Peyer's patch (tissue), 4 donors: Measurements from ENCODE around the gene CHN2. TPM values are rescaled to one million over a fixed set of nuclear protein-coding genes. Genes with fewer than 3 reads are reported as not detected.
"Not testable (repeated sequence)": the region's sequence is repeated elsewhere in the genome, so short reads cannot be mapped to it uniquely, and the experiment has no call there.

Source experiments
- DNase-seq, 3 donors: peaks; one replicate each; pipeline ENCODE4 v3.0.0-alpha.2; 2017 to 2019
- H3K27ac ChIP-seq, 4 donors: fragments of 200-600 bp; sonication (generic); one replicate each; pipeline ENCODE4 v1.5.1; 2016 to 2019
- H3K27me3 ChIP-seq, 2 donors: fragments of 200-600 bp; sonication (generic); one replicate each; pipeline ENCODE4 v1.5.1; 2019
- H3K36me3 ChIP-seq, 3 donors: fragments of 200-600 bp; sonication (generic); one replicate each; pipeline ENCODE4 v1.5.1; 2016 to 2019
- H3K4me1 ChIP-seq, 4 donors: fragments of 200-600 bp; sonication (generic); one replicate each; pipeline ENCODE4 v1.5.1; 2016 to 2019
- H3K4me3 ChIP-seq, 4 donors: fragments of 200-600 bp; sonication (generic); 1 replicate in 3 of 4; 2 replicates in 1 of 4; pipeline ENCODE4 v1.5.1; 2016 to 2019; ENCODE audit warnings: mild to moderate bottlenecking in 1 of 4
- H3K9me3 ChIP-seq, 4 donors: fragments of 200-600 bp; sonication (generic); one replicate each; pipeline ENCODE4 v1.5.1; 2016 to 2019; ENCODE audit warnings: mild to moderate bottlenecking in 1 of 4
- POLR2A ChIP-seq, 2 donors: fragments of 450-650 bp; IDR thresholded peaks; one replicate each; pipeline ENCODE4 v1.5.1; 2017; ENCODE audit warnings: antibody characterized with exemption in 2 of 2, mild to moderate bottlenecking in 2 of 2, moderate library complexity in 2 of 2
- total RNA-seq, 4 donors: library from RNA; depleted of rRNA; stranded (reverse); fragments of >200 nt; gene quantifications; one replicate each; pipeline ENCODE4 v1.1.0, GENCODE V29; 2016
- TF ChIP-seq, protein P1 (sequence below), 6 experiments: fragments of 450-650 bp in 4 of 6; fragments of 200-600 bp in 2 of 6; sonication (generic) in 1 of 6; IDR thresholded peaks; one replicate each; pipeline ENCODE4 v1.5.1; 2017 to 2019; ENCODE audit warnings: antibody characterized with exemption in 6 of 6, mild to moderate bottlenecking in 3 of 6, moderate library complexity in 1 of 6

CHN2 gene
- total RNA-seq, 4 donors from 2014 or later, result 29.7 to 159 (median 120) TPM

DNA sequence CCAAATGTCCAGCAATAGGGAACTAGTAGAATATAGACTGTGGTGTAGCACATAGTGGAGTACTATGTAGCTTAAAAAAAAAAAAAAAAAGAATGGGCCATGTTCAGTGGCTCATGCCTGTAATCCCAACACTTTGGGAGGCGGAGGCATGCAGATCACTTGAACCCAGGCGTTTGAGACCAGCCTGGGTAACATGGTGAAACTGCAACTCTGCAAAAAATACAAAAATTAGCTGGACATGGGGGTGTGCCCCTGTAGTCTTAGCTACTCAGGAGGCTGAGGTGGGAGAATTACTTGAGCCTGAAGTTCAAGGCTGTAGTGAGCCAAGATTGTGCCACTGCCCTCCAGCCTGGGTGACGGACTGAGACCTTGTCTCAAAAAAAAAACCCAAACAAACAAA is 64.4 kb downstream of the CHN2 start:
- H3K4me3 ChIP-seq, result no peak overlapping the region
- H3K4me1 ChIP-seq, result peaks cover 0 to 19% (median 0%) of the 10 kb centered on the region in 4 donors
- H3K9me3 ChIP-seq, result no peaks in the 10 kb centered on the region
- peaks cover 0 to 4% (median 0%) of the 10 kb centered on the region in 3 donors for H3K36me3 ChIP-seq
- no peak overlapping the region for H3K27ac ChIP-seq
- DNase-seq, result no peak
- TF ChIP-seq, protein P1, sequence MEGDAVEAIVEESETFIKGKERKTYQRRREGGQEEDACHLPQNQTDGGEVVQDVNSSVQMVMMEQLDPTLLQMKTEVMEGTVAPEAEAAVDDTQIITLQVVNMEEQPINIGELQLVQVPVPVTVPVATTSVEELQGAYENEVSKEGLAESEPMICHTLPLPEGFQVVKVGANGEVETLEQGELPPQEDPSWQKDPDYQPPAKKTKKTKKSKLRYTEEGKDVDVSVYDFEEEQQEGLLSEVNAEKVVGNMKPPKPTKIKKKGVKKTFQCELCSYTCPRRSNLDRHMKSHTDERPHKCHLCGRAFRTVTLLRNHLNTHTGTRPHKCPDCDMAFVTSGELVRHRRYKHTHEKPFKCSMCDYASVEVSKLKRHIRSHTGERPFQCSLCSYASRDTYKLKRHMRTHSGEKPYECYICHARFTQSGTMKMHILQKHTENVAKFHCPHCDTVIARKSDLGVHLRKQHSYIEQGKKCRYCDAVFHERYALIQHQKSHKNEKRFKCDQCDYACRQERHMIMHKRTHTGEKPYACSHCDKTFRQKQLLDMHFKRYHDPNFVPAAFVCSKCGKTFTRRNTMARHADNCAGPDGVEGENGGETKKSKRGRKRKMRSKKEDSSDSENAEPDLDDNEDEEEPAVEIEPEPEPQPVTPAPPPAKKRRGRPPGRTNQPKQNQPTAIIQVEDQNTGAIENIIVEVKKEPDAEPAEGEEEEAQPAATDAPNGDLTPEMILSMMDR (IDR thresholded peaks at IDR 0.05), result no peak
- TF ChIP-seq POLR2A (IDR thresholded peaks at IDR 0.05), result no peak
- H3K27me3 ChIP-seq, result no peaks in the 10 kb centered on the region

- no peak overlapping the region for H3K4me3 ChIP-seq
- no peak overlapping the region for H3K27ac ChIP-seq
- peaks cover 0 to 4% (median 0%) of the 10 kb centered on the region in 3 donors for H3K36me3 ChIP-seq
- no peak for TF ChIP-seq POLR2A (IDR thresholded peaks at IDR 0.05)
- TF ChIP-seq, protein P1 (IDR thresholded peaks at IDR 0.05), result no peak
- no peaks in the 10 kb centered on the region for H3K9me3 ChIP-seq
- no peaks in the 10 kb centered on the region for H3K4me1 ChIP-seq
- no peaks in the 10 kb centered on the region for H3K27me3 ChIP-seq
- DNase-seq, result no peak
Measured at GRCh38 chr7:29262191-29262917, 67.8 kb downstream of the CHN2 start.

DNA sequence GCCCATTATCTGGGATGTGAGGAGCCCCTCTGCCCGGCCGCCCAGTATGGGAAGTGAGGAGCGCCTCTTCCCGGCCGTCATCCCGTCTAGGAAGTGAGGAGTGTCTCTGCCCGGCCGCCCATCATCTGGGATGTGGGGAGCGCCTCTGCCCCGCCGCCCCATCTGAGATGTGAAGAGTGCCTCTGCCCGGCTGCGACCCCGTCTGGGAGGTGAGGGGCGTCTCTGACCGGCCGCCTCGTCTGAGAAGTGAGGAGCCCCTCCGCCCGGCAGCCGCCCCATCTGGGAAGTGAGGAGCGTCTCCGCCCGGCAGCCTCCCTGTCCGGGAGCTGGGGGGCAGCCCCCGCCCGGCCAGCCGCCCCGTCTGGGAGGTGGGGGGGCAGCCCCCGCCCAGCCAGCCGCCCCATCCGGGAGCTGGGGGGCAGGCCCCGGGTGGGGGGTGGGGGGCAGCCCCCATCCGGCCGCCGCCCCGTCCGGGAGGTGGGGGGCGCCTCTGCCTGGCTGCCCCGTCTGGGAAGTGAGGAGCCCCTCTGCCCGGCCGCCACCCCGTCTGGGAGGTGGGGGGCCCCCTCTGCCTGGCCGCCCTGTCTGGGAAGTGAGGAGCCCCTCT is 69.1 kb downstream of the CHN2 start:
- H3K36me3 ChIP-seq, H3K4me1 ChIP-seq, H3K27ac ChIP-seq, H3K9me3 ChIP-seq, DNase-seq, H3K27me3 ChIP-seq, H3K4me3 ChIP-seq: not testable (repeated sequence)

DNA sequence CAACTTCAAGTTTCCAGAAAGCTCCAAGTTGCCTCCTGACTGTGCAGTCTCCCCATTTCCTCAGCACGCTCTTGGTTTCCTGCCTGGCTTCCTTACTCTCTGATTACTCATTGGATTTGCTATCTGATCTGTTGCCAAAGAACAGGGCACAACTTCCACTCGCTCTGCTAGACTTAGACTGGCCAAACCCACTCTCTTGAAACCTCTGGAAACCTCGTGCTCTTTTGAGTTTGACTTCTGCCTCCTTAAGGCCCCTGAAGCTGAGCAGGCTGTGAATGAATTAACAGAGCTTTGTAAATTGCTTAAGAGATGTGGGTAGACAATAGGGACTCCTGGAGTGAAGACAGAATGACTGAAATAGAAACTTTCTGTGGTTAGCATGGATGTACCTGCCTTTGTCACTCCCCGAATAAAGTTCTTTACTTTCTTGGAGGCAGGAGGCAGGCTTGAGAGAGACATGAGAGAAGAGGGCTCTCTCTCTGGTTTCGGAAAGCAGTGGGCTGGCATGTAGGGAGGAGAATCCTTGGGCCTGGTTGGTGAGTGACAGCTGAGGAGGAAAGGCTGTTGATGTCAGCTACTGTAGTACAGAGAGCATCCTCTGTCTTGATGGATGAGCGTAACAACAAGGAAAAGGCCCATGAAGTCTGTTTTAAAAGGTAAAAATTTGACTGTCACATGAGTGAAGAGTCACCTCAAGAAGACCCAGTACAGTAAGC is 70.8 kb downstream of the CHN2 start:
- Histone ChIP-seq H3K9me3 (no peaks in the 10 kb centered on the region), H3K27me3 (no peaks in the 10 kb centered on the region), H3K27ac (no peak overlapping the region), H3K36me3 (peaks cover 0 to 4% (median 0%) of the 10 kb centered on the region in 3 donors), H3K4me1 (peaks cover 0 to 7% (median 0%) of the 10 kb centered on the region in 4 donors), H3K4me3 (no peak overlapping the region)
- TF ChIP-seq, protein P1 (IDR thresholded peaks at IDR 0.05), result no peak
- no peak for TF ChIP-seq POLR2A (IDR thresholded peaks at IDR 0.05)
- no peak for DNase-seq

GRCh38 chr7:29269935-29270334 is 75.4 kb downstream of the CHN2 start:
- no peak for TF ChIP-seq POLR2A (IDR thresholded peaks at IDR 0.05)
- TF ChIP-seq, protein P1 (IDR thresholded peaks at IDR 0.05), result peak in 1 of 6 experiments; percentile 4
- H3K4me1 ChIP-seq, result peaks cover 0 to 30% (median 5%) of the 10 kb centered on the region in 4 donors
- H3K27ac ChIP-seq, result peak overlapping the region in 2 of 4 donors; percentile 31 to 56

More at GRCh38 chr7:29269935-29270334, 75.4 kb downstream of the CHN2 start:
- H3K36me3 ChIP-seq, result no peaks in the 10 kb centered on the region
- no peak overlapping the region for H3K4me3 ChIP-seq
- H3K9me3 ChIP-seq, result no peaks in the 10 kb centered on the region
- DNase-seq, result no peak
- no peaks in the 10 kb centered on the region for H3K27me3 ChIP-seq
